HG02588 (cell line): ENCODE results near the gene MED13L.
"Not testable (repeated sequence)": the region's sequence is repeated elsewhere in the genome, so short reads cannot be mapped to it uniquely, and the experiment has no call there.

ENCODE experiments used
- ATAC-seq: cut with Tn5 transposase; IDR thresholded peaks from one replicate; pipeline ENCODE4 v1.9.1; 2021; ENCODE audit warnings: mild to moderate bottlenecking, moderate library complexity; ENCODE audit not compliant: unreplicated experiment

The MED13L gene

GRCh38 chr12:116249938-116250337 is 27.6 kb downstream of the MED13L start:
- ATAC-seq: no peak

- no peak for ATAC-seq
Measured at GRCh38 chr12:116248930-116249329, 28.6 kb downstream of the MED13L start.

GRCh38 chr12:116248433-116248832 is 29.1 kb downstream of the MED13L start:
- no peak for ATAC-seq

- ATAC-seq: no peak
Measured at GRCh38 chr12:116247377-116247776, 30.1 kb downstream of the MED13L start.

- ATAC-seq: no peak
Measured at GRCh38 chr12:116246490-116247179, 30.9 kb downstream of the MED13L start.

- no peak for ATAC-seq
Measured at GRCh38 chr12:116245189-116245588, 32.3 kb downstream of the MED13L start.

- no peak for ATAC-seq
Measured at GRCh38 chr12:116244474-116245090, 32.9 kb downstream of the MED13L start.

- no peak for ATAC-seq
Measured at GRCh38 chr12:116244001-116244400, 33.5 kb downstream of the MED13L start.

- no peak for ATAC-seq
Measured at GRCh38 chr12:116242740-116243139, 34.8 kb downstream of the MED13L start.

- no peak for ATAC-seq
Measured at GRCh38 chr12:116241157-116241759, 36.2 kb downstream of the MED13L start.

- ATAC-seq: not testable (repeated sequence)
Measured at GRCh38 chr12:116238570-116239119, 38.8 kb downstream of the MED13L start.

GRCh38 chr12:116238149-116238548 is 39.3 kb downstream of the MED13L start:
- ATAC-seq: no peak

GRCh38 chr12:116236976-116237375 is 40.5 kb downstream of the MED13L start:
- ATAC-seq: no peak

GRCh38 chr12:116236148-116236731 is 41.3 kb downstream of the MED13L start:
- no peak for ATAC-seq

- not testable (repeated sequence) for ATAC-seq
Measured at GRCh38 chr12:116234148-116234547, 43.3 kb downstream of the MED13L start.

GRCh38 chr12:116233669-116234068 is 43.8 kb downstream of the MED13L start:
- ATAC-seq: no peak

GRCh38 chr12:116227811-116228210 is 49.7 kb downstream of the MED13L start:
- ATAC-seq: no peak

GRCh38 chr12:116226026-116226425 is 51.5 kb downstream of the MED13L start:
- ATAC-seq: no peak

GRCh38 chr12:116222358-116222757 is 55.1 kb downstream of the MED13L start:
- no peak for ATAC-seq

GRCh38 chr12:116220756-116221155 is 56.7 kb downstream of the MED13L start:
- ATAC-seq: no peak

- ATAC-seq: no peak
Measured at GRCh38 chr12:116217045-116217735, 60.3 kb downstream of the MED13L start.
